B cell (primary cell): ENCODE measurements around the gene CHST13. TPM values are rescaled to one million over a fixed set of nuclear protein-coding genes. Genes with fewer than 3 reads are reported as not detected.

Experiments used
- ATAC-seq: fragments of 200-7000 bp; cut with Tn5 transposase; one replicate; pipeline ENCODE4 v1.10.0; 2021; ENCODE audit warnings: low read depth, mild to moderate bottlenecking, moderate number of reproducible peaks, moderate library complexity
- CTCF ChIA-PET: fragments of 350-600 bp; sonication (Branson Sonifier 250); formaldehyde crosslinking; loops from one replicate; lab custom pipeline; 2021; ENCODE audit warnings: antibody characterized with exemption, inconsistent platforms; lab: Charles Lee
- POLR2A ChIA-PET: fragments of 350-600 bp; sonication (Branson Sonifier 250); formaldehyde crosslinking; loops from one replicate; lab custom pipeline; 2021; ENCODE audit warnings: antibody characterized with exemption; lab: Charles Lee
- DNase-seq: peaks from one replicate; pipeline ENCODE4 v3.0.0; 2013
- H2AFZ ChIP-seq: 2 replicates; pipeline ENCODE4 v1.6.1; 2012; ENCODE audit warnings: mild to moderate bottlenecking, low read depth, low read length; ENCODE audit not compliant: insufficient read depth, poor library complexity, severe bottlenecking
- H3K27ac ChIP-seq, 2 donors: 1 replicate in 1 of 2; 2 replicates in 1 of 2; pipeline ENCODE4 v1.5.1; 2012 to 2013; ENCODE audit warnings: low read length in 2 of 2, mild to moderate bottlenecking in 2 of 2, moderate library complexity in 1 of 2
- H3K27me3 ChIP-seq, 4 experiments: fragments of 200-600 bp in 1 of 4; sonication (generic) in 1 of 4; replicated peaks in 1 of 4; 1 replicate in 2 of 4; 2 replicates in 2 of 4; pipeline versions ENCODE4 v1.6.1 to v1.7.0; 2013 to 2016; ENCODE audit warnings: low read length in 3 of 4, mild to moderate bottlenecking in 2 of 4, mixed read lengths in 1 of 4, moderate library complexity in 1 of 4; ENCODE audit not compliant: insufficient read depth in 4 of 4, control insufficient read depth in 3 of 4; ENCODE audit errors: control extremely low read depth in 1 of 4
- H3K36me3 ChIP-seq, 2 experiments: replicated peaks in 1 of 2; 1 replicate in 1 of 2; 2 replicates in 1 of 2; pipeline versions ENCODE4 v1.6.1 to v1.7.1; 2013; ENCODE audit warnings: low read length in 1 of 2; ENCODE audit not compliant: insufficient read depth in 2 of 2, control insufficient read depth in 1 of 2; ENCODE audit errors: control extremely low read depth in 1 of 2, extremely low read depth in 1 of 2
- H3K4me1 ChIP-seq, 2 donors: fragments of 200-600 bp in 1 of 2; sonication (generic) in 1 of 2; 1 replicate in 1 of 2; 2 replicates in 1 of 2; pipeline versions ENCODE4 v1.5.1 to v1.6.1; 2013 to 2017; ENCODE audit warnings: low read length in 2 of 2; ENCODE audit not compliant: control insufficient read depth in 2 of 2, insufficient read depth in 2 of 2
- H3K4me2 ChIP-seq: replicated peaks from 2 replicates; pipeline ENCODE3; 2012; ENCODE audit warnings: mild to moderate bottlenecking, low read depth, low read length; ENCODE audit not compliant: poor library complexity, severe bottlenecking
- H3K4me3 ChIP-seq, 5 experiments: fragments of 200-600 bp in 1 of 5; sonication (generic) in 1 of 5; 1 replicate in 3 of 5; 2 replicates in 2 of 5; pipeline versions ENCODE4 v1.5.1 to v1.7.0; 2011 to 2016; ENCODE audit warnings: low read length in 4 of 5, mild to moderate bottlenecking in 4 of 5, low read depth in 2 of 5, control low read depth in 1 of 5, moderate library complexity in 1 of 5; ENCODE audit not compliant: insufficient read depth in 1 of 5; ENCODE audit errors: control extremely low read depth in 1 of 5, extremely low read depth in 1 of 5
- H3K79me2 ChIP-seq: fragments of 200-600 bp; sonication (generic); one replicate; pipeline ENCODE4 v1.6.0; 2016; ENCODE audit warnings: low read length; ENCODE audit not compliant: control insufficient read depth, insufficient read depth
- H3K9ac ChIP-seq: fragments of 200-600 bp; sonication (generic); 2 replicates; pipeline ENCODE4 v1.6.1; 2017; ENCODE audit warnings: mild to moderate bottlenecking, low read length, moderate library complexity
- H3K9me3 ChIP-seq, 3 donors: one replicate each; pipeline versions ENCODE4 v1.6.1 to v1.7.1; 2013; ENCODE audit warnings: low read length in 2 of 3; ENCODE audit not compliant: control insufficient read depth in 2 of 3, insufficient read depth in 1 of 3; ENCODE audit errors: control extremely low read depth in 1 of 3
- H4K20me1 ChIP-seq: 2 replicates; pipeline ENCODE4 v1.6.0; 2012; ENCODE audit warnings: mild to moderate bottlenecking, low read length; ENCODE audit not compliant: insufficient read depth, control insufficient read depth, poor library complexity, severe bottlenecking
- H3K27ac Mint-ChIP-seq: one replicate; pipeline ENCODE4 v1.8.0; 2021; ENCODE audit warnings: mixed read lengths
- H3K27me3 Mint-ChIP-seq: one replicate; pipeline ENCODE4 v1.8.0; 2021; ENCODE audit warnings: mixed read lengths
- H3K4me1 Mint-ChIP-seq: one replicate; pipeline ENCODE4 v1.8.0; 2021; ENCODE audit warnings: mixed read lengths
- H3K4me3 Mint-ChIP-seq: one replicate; pipeline ENCODE4 v1.8.0; 2021; ENCODE audit warnings: mixed read lengths
- H3K9me3 Mint-ChIP-seq: one replicate; pipeline ENCODE4 v1.8.0; 2022; ENCODE audit warnings: mixed read lengths; ENCODE audit not compliant: insufficient read depth
- EZH2 ChIP-seq: IDR thresholded peaks from 2 replicates; pipeline ENCODE4 v1.6.1; 2012; ENCODE audit warnings: borderline replicate concordance, low read depth, mild to moderate bottlenecking, moderate library complexity, low read length; ENCODE audit not compliant: insufficient read depth, poor library complexity, severe bottlenecking
- WGBS: methylation state at CpG from one replicate; pipeline ENCODE4 v1.1.5; 2013; ENCODE audit warnings: missing lambda C conversion rate; ENCODE audit not compliant: insufficient coverage; 5-methylcytosine and 5-hydroxymethylcytosine counted together
- intact Hi-C: fragments of 100-400 bp; cut with micrococcal nuclease; formaldehyde crosslinking; loops from one replicate; pipeline ENCODE4 v1.10.0; 2022
- polyA plus RNA-seq: library from polyadenylated mRNA; depleted of rRNA; stranded (reverse); fragments of >200 nt; gene quantifications from 2 replicates; pipeline ENCODE4 v1.2.3, GENCODE V29; 2012
- total RNA-seq, 2 donors: library from RNA; stranded (reverse); fragments of 120-200 nt in 1 of 2; gene quantifications; 1 replicate in 1 of 2; 2 replicates in 1 of 2; pipeline versions ENCODE4 v1.2.3 to v1.2.4, GENCODE V29; 2013 to 2022
- TF ChIP-seq, protein P1 (sequence below): fragments of 200-600 bp; IDR thresholded peaks from one replicate; pipeline ENCODE4 v1.8.0; 2022; ENCODE audit warnings: antibody characterized with exemption, mild to moderate bottlenecking

Gene CHST13
- total and polyA plus RNA-seq, 2 donors (not counting 1 experiment from before 2014, with no cell fraction given): 0.07 TPM; not detected in 1

DNA sequence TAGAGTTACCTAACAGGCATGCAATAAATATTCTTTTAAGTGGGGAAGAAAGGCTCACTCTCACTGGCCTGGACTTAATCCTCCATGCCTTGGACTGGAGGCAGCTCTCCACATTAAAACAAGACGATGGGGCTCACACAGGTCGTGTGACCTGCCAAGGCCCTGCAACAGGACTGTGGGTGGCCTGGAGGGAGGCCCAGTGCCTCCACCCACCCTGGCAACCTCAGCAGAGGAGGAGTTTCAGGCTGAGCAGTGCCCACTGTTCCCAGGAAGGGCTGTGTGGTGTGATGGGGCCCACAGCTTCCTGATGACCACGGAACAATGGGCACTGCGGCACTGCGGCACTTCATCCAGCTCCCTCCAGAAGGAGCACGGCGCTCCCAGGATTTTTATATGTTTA, 11.9 kb upstream of the CHST13 start:
- no peaks in the 10 kb centered on the region for H3K9me3 ChIP-seq
- Mint-ChIP-seq H3K27ac (no peak overlapping the region), H3K27me3 (no peaks in the 10 kb centered on the region), H3K4me3 (no peak overlapping the region), H3K4me1 (no peaks in the 10 kb centered on the region), H3K9me3 (no peaks in the 10 kb centered on the region)
- DNase-seq: no peak
- no peak overlapping the region for H3K4me2 ChIP-seq
- no peak overlapping the region for H3K9ac ChIP-seq
- no peaks in the 10 kb centered on the region for H3K79me2 ChIP-seq
- no peak for ATAC-seq
- H3K27me3 ChIP-seq: no peaks in the 10 kb centered on the region
- POLR2A ChIA-PET: no interaction called here
- 82% methylated on average over 7 of the region's 7 CpGs for WGBS
- H3K36me3 ChIP-seq: no peaks in the 10 kb centered on the region
- CTCF ChIA-PET: interaction anchor here (1.7 kb wide), 1 partner anchor 10 kb away, joined by 7 read pairs; no protein-coding TSS in a partner anchor
- no peak overlapping the region for H3K4me3 ChIP-seq
- intact Hi-C loops: no loop called here
- no peaks in the 10 kb centered on the region for H3K4me1 ChIP-seq
- no peak overlapping the region for H2AFZ ChIP-seq
- H3K27ac ChIP-seq: no peak overlapping the region
- no peaks in the 10 kb centered on the region for H4K20me1 ChIP-seq
- TF ChIP-seq, protein P1, sequence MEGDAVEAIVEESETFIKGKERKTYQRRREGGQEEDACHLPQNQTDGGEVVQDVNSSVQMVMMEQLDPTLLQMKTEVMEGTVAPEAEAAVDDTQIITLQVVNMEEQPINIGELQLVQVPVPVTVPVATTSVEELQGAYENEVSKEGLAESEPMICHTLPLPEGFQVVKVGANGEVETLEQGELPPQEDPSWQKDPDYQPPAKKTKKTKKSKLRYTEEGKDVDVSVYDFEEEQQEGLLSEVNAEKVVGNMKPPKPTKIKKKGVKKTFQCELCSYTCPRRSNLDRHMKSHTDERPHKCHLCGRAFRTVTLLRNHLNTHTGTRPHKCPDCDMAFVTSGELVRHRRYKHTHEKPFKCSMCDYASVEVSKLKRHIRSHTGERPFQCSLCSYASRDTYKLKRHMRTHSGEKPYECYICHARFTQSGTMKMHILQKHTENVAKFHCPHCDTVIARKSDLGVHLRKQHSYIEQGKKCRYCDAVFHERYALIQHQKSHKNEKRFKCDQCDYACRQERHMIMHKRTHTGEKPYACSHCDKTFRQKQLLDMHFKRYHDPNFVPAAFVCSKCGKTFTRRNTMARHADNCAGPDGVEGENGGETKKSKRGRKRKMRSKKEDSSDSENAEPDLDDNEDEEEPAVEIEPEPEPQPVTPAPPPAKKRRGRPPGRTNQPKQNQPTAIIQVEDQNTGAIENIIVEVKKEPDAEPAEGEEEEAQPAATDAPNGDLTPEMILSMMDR: no peak
- TF ChIP-seq EZH2: no peak

DNA sequence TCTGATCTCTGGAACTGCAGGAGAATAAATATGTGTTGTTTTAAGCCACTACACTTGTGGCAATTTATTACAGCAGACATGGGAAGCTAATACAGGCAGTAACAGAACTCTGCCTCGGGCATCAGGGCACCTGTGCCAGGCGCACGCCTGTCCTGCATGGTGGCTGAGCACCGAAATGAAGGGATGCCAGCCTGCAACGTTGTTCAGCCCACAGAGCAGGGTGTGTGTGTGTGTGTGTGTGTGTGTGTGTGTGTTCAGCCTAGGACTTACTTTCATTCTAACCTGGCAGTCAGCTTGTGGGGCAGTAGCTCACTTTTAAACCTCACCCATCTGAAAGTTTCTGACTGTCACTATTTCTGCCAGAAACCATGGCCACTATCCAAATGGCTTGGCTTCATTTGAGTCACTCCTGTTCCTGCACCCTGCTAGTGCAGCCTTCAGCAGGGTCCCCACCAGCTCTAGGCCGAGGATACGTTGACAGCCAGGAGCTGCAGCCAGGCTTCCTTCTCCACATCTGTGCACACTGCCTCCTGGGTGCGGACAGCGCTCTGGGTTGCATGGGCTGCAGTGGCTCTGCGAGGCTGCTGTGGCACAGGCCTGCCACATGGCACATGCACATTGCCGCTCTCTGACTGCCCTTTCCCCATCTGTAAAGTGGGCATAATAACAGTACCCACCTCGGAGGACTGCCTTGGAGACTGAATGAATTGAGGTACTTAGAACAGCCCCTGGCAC, 10.9 kb upstream of the CHST13 start:
- H3K79me2 ChIP-seq: no peaks in the 10 kb centered on the region
- H4K20me1 ChIP-seq: no peaks in the 10 kb centered on the region
- H3K4me1 ChIP-seq: no peaks in the 10 kb centered on the region
- H3K9ac ChIP-seq: no peak overlapping the region
- no peak overlapping the region for H3K27ac ChIP-seq
- H3K4me3 Mint-ChIP-seq: no peak overlapping the region
- H3K9me3 ChIP-seq: no peaks in the 10 kb centered on the region
- no peaks in the 10 kb centered on the region for H3K36me3 ChIP-seq
- WGBS: 83% methylated on average over 8 of the region's 12 CpGs
- no peaks in the 10 kb centered on the region for H3K9me3 Mint-ChIP-seq
- intact Hi-C loops: no loop called here
- no peak overlapping the region for H3K4me3 ChIP-seq
- TF ChIP-seq, protein P1: no peak
- TF ChIP-seq EZH2: no peak
- H3K27me3 ChIP-seq: no peaks in the 10 kb centered on the region
- ChIA-PET POLR2A (interaction anchor here (0.7 kb wide), 1 partner anchor 1034 kb away, joined by 3 read pairs; no protein-coding TSS in a partner anchor), CTCF (interaction anchor here (1.7 kb wide), 1 partner anchor 9 kb away, joined by 7 read pairs; no protein-coding TSS in a partner anchor)
- ATAC-seq: no peak
- H2AFZ ChIP-seq: no peak overlapping the region
- no peaks in the 10 kb centered on the region for H3K4me1 Mint-ChIP-seq
- no peaks in the 10 kb centered on the region for H3K27me3 Mint-ChIP-seq
- no peak overlapping the region for H3K27ac Mint-ChIP-seq
- H3K4me2 ChIP-seq: no peak overlapping the region
- DNase-seq: no peak
